OCI-LY1 (cell line): ENCODE results near the gene NPR1.

Experiments
- H2AFZ ChIP-seq: fragments of 200-600 bp; sonication (generic), shearing (Covaris generic); 2 replicates; pipeline ENCODE4 v1.6.0; 2014; ENCODE audit warnings: antibody characterized with exemption, mild to moderate bottlenecking, low read length
- H3F3A ChIP-seq: fragments of 200-600 bp; sonication (generic), shearing (Covaris generic); 2 replicates; pipeline ENCODE4 v1.6.0; 2014; ENCODE audit warnings: mild to moderate bottlenecking, antibody characterized with exemption, low read length, moderate library complexity; ENCODE audit not compliant: insufficient read depth
- H3K27ac ChIP-seq: fragments of 200-600 bp; sonication (generic); 2 replicates; pipeline ENCODE4 v1.5.1; 2014; ENCODE audit warnings: low read length, mixed run types, mild to moderate bottlenecking, low read depth; ENCODE audit not compliant: poor library complexity, severe bottlenecking
- H3K27me3 ChIP-seq: fragments of 200-600 bp; sonication (generic); 2 replicates; pipeline ENCODE4 v1.6.0; 2014; ENCODE audit warnings: antibody characterized with exemption, mild to moderate bottlenecking, low read length, moderate library complexity; ENCODE audit not compliant: insufficient read depth
- H3K36me3 ChIP-seq: fragments of 200-600 bp; sonication (generic); 2 replicates; pipeline ENCODE4 v1.6.1; 2014; ENCODE audit warnings: mild to moderate bottlenecking, antibody characterized with exemption, low read length, moderate library complexity, mixed read lengths; ENCODE audit not compliant: insufficient read depth
- H3K4me1 ChIP-seq: fragments of 200-600 bp; sonication (generic); 2 replicates; pipeline ENCODE4 v1.5.1; 2014; ENCODE audit warnings: mild to moderate bottlenecking, low read length, moderate library complexity; ENCODE audit not compliant: insufficient read depth, severe bottlenecking
- H3K4me2 ChIP-seq: fragments of 200-600 bp; sonication (generic), shearing (Covaris generic); 2 replicates; pipeline ENCODE4 v1.6.1; 2014; ENCODE audit warnings: low read length
- H3K4me3 ChIP-seq: fragments of 200-600 bp; sonication (generic); 2 replicates; pipeline ENCODE4 v1.5.1; 2014; ENCODE audit warnings: low read length, low read depth, mild to moderate bottlenecking, mixed read lengths; ENCODE audit not compliant: poor library complexity, severe bottlenecking
- H3K79me2 ChIP-seq: fragments of 200-600 bp; shearing (Covaris generic); 2 replicates; pipeline ENCODE4 v1.6.1; 2016; ENCODE audit warnings: mixed run types, low read length, mixed read lengths; ENCODE audit not compliant: insufficient read depth
- H3K9ac ChIP-seq: fragments of 200-600 bp; sonication (generic), shearing (Covaris generic); 2 replicates; pipeline ENCODE4 v1.6.1; 2014; ENCODE audit warnings: mild to moderate bottlenecking, low read length, mixed read lengths
- H3K9me2 ChIP-seq: fragments of 200-600 bp; sonication (generic), shearing (Covaris generic); 2 replicates; pipeline ENCODE4 v1.6.1; 2014; ENCODE audit warnings: low read depth, mild to moderate bottlenecking, low read length, mixed read lengths
- H3K9me3 ChIP-seq: fragments of 200-600 bp; shearing (Covaris generic); 2 replicates; pipeline ENCODE4 v1.6.1; 2014; ENCODE audit warnings: low read length, mixed read lengths
- H4K20me1 ChIP-seq: fragments of 200-600 bp; sonication (generic), shearing (Covaris generic); 2 replicates; pipeline ENCODE4 v1.6.0; 2016; ENCODE audit warnings: mild to moderate bottlenecking, low read length; ENCODE audit not compliant: insufficient read depth
- CTCF ChIP-seq: fragments of 200-600 bp; sonication (generic), shearing (Covaris generic); IDR thresholded peaks from 2 replicates; pipeline ENCODE4 v1.5.1; 2017; ENCODE audit warnings: mild to moderate bottlenecking, antibody characterized with exemption, low read length, moderate library complexity, mixed read lengths
- EZH2 ChIP-seq: fragments of 200-600 bp; sonication (generic), shearing (Covaris generic); IDR thresholded peaks from 2 replicates; pipeline ENCODE4 v1.8.0; 2017; ENCODE audit warnings: borderline replicate concordance, mixed run types, mild to moderate bottlenecking, antibody characterized with exemption, low read length, moderate library complexity, mixed read lengths

The NPR1 gene

GRCh38 chr1:153678519-153679336 is at the start of gene NPR1:
NPR1 (plus strand) TSS chr1:153678688; CDS start chr1:153679109, 421 bp downstream.
- Histone ChIP-seq H4K20me1 (no peaks in the 10 kb centered on the region), H3K79me2 (no peaks in the 10 kb centered on the region), H3F3A (no peaks in the 10 kb centered on the region), H3K27ac (no peak within 1 kb of the TSS), H3K27me3 (no peaks in the 10 kb centered on the region; the same call in 1 of the 2 replicates), H3K36me3 (no peaks in the 10 kb centered on the region), H3K4me3 (no peak within 1 kb of the TSS), H2AFZ (no peak within 1 kb of the TSS), H3K4me2 (no peak within 1 kb of the TSS; the same call in 1 of the 2 replicates), H3K9me2 (no peaks in the 10 kb centered on the region), H3K9ac (no peak within 1 kb of the TSS), H3K9me3 (no peaks in the 10 kb centered on the region), H3K4me1 (no peaks in the 10 kb centered on the region)
- TF ChIP-seq CTCF (no peak), EZH2 (no peak)

DNA sequence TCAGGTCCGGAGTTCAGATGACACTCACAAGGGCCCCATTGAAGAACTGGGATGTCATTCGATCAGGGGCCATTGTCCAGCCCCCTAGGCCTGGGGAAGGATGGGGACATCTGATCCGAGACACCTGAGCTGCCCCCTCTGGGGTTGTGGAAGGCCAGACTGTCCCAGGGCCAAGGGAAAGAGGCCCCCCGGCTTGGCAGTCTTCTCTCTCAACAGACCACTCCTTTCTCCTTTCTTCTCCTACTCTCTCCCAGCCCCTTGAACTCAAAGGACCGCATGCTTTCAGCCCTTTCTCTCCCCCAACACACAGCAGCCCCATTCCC is 49.2 kb upstream of the NPR1 start:
- Histone ChIP-seq H3K4me2 (no peak overlapping the region), H3K9me2 (no peaks in the 10 kb centered on the region)

DNA sequence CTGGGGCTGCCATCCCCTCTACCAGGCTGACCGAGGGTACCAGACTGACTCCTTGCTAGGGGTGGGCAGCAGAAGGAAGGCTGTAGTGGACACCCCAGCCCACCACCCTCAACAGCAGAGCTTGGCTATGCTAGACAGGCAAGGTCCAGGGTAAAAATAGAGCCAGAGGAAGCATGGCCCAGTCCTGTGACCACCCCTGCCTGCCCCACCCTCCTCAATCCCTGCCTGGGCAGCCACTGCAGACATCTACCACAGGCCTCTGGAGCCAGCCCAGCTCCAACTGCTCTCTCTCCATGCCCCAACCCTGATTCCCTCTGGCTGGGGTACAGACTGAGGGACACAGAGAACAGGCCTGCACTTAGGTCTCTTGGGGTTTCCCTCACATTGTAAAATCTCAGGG is 48.5 kb upstream of the NPR1 start:
- Histone ChIP-seq H4K20me1 (no peaks in the 10 kb centered on the region), H3K79me2 (peaks cover 2% of the 10 kb centered on the region; the same call in 1 of the 2 replicates), H3K9me3 (no peaks in the 10 kb centered on the region), H3K4me1 (peaks cover 19% of the 10 kb centered on the region), H3F3A (no peaks in the 10 kb centered on the region), H3K27me3 (no peaks in the 10 kb centered on the region), H3K9ac (no peak overlapping the region), H3K36me3 (0 out of 2 replicates have a peak, but pooled peaks cover 3% of the 10 kb centered on the region), H2AFZ (no peak overlapping the region), H3K27ac (no peak overlapping the region), H3K9me2 (no peaks in the 10 kb centered on the region), H3K4me2 (no peak overlapping the region), H3K4me3 (no peak overlapping the region)
- no peak for TF ChIP-seq EZH2
- TF ChIP-seq CTCF, result no peak

More for the DNA sequence above, 49.2 kb upstream of the NPR1 start:
- Histone ChIP-seq H3K27ac (no peak overlapping the region), H3K79me2 (no peaks in the 10 kb centered on the region), H3K4me3 (no peak overlapping the region), H4K20me1 (no peaks in the 10 kb centered on the region), H2AFZ (no peak overlapping the region), H3K4me1 (peaks cover 19% of the 10 kb centered on the region), H3F3A (no peaks in the 10 kb centered on the region), H3K36me3 (0 out of 2 replicates have a peak, but pooled peaks cover 3% of the 10 kb centered on the region), H3K9ac (no peak overlapping the region), H3K9me3 (no peaks in the 10 kb centered on the region), H3K27me3 (no peaks in the 10 kb centered on the region)
- no peak for TF ChIP-seq CTCF
- TF ChIP-seq EZH2, result no peak
